Esophagus squamous epithelium (tissue), 5 donors: ENCODE data around the gene BTBD2. TPM values are rescaled to one million over a fixed set of nuclear protein-coding genes. Genes with fewer than 3 reads are reported as not detected.
"Not testable (repeated sequence)": the region's sequence is repeated elsewhere in the genome, so short reads cannot be mapped to it uniquely, and the experiment has no call there.

Experiments
- DNase-seq: peaks from one replicate; lab custom pipeline; 2025; lab: John Stamatoyannopoulos, UW
- H3K27ac ChIP-seq, 4 donors: fragments of 200-600 bp; sonication (generic); one replicate each; pipeline ENCODE4 v1.5.1; 2016 to 2019; ENCODE audit warnings: mild to moderate bottlenecking in 1 of 4
- H3K27me3 ChIP-seq, 4 donors: fragments of 200-600 bp; sonication (generic); 1 replicate in 3 of 4; 2 replicates in 1 of 4; pipeline versions ENCODE4 v1.5.1 to v1.6.0; 2017 to 2021; ENCODE audit warnings: antibody characterized with exemption in 1 of 4
- H3K36me3 ChIP-seq, 3 donors: fragments of 200-600 bp; sonication (generic); one replicate each; pipeline ENCODE4 v1.5.1; 2016 to 2019
- H3K4me1 ChIP-seq, 3 donors: fragments of 200-600 bp; sonication (generic); one replicate each; pipeline ENCODE4 v1.5.1; 2017 to 2019
- H3K4me3 ChIP-seq, 4 donors: fragments of 200-600 bp; sonication (generic); 1 replicate in 3 of 4; 2 replicates in 1 of 4; pipeline ENCODE4 v1.5.1; 2016 to 2019; ENCODE audit warnings: mild to moderate bottlenecking in 2 of 4, moderate library complexity in 1 of 4
- H3K9me3 ChIP-seq, 3 donors: fragments of 200-600 bp; sonication (generic); one replicate each; pipeline ENCODE4 v1.5.1; 2016 to 2019
- CTCF ChIP-seq, 6 experiments: fragments of 450-650 bp in 4 of 6; fragments of 200-600 bp in 2 of 6; sonication (generic) in 2 of 6; IDR thresholded peaks; one replicate each; pipeline ENCODE4 v1.5.1; 2016 to 2019; ENCODE audit warnings: antibody characterized with exemption in 6 of 6, mild to moderate bottlenecking in 4 of 6, moderate library complexity in 4 of 6
- POLR2A ChIP-seq, 4 donors: fragments of 450-650 bp; IDR thresholded peaks; one replicate each; pipeline ENCODE4 v1.6.1; 2017; ENCODE audit warnings: antibody characterized with exemption in 4 of 4, mild to moderate bottlenecking in 4 of 4, moderate library complexity in 3 of 4
- WGBS, 2 donors: methylation state at CpG; one replicate each; pipeline ENCODE4 v1.1.5; 2018; 5-methylcytosine and 5-hydroxymethylcytosine counted together
- intact Hi-C: fragments of 100-400 bp; cut with DNase I; formaldehyde crosslinking; loops from one replicate; pipeline ENCODE4 v1.15.0; 2022
- total RNA-seq, 4 donors: library from RNA; depleted of rRNA; stranded (reverse); fragments of >200 nt; gene quantifications; one replicate each; pipeline ENCODE4 v1.1.0, GENCODE V29; 2016
- donor health status: DM: yes; HTN: yes; CAD: no.

BTBD2 gene
- total RNA-seq, 4 donors from 2014 or later: 42.3 to 79.0 (median 63.8) TPM

DNA sequence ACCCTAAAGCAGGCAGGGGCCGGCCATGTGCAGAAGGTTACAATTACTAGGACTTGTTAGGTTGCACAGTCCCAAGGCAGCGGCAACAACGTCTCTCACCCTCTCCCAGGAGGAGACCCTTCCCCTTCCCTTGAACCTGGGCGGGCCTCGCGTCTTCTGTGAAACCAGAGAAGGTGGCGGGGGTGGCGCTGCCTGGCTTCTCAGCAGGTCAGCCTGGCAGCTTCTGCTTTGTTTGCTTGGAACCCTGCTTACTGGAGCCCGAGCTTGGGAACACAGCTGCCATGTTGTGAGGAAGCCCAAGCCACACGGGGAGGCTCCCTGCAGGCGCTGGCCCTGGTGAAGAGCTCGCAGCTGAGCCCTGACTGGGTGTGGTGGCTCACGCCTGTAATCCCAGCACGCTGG lies 20.1 kb upstream of the BTBD2 start:
- WGBS, 2 donors: 80 to 100% methylated on average over 1 to 10 of the region's 14 CpGs
- Histone ChIP-seq H3K27me3 (no peaks in the 10 kb centered on the region), H3K36me3 (peaks cover 23 to 32% (median 26%) of the 10 kb centered on the region in 3 donors), H3K27ac (peak overlapping the region; percentile 64 to 99 (median 96)), H3K4me3 (no peak overlapping the region), H3K9me3 (peaks cover 0 to 12% (median 11%) of the 10 kb centered on the region in 3 donors), H3K4me1 (peaks cover 32 to 76% (median 45%) of the 10 kb centered on the region in 3 donors)
- intact Hi-C loops: no loop called here
- no peak for TF ChIP-seq CTCF (IDR thresholded peaks at IDR 0.05)
- no peak for TF ChIP-seq POLR2A (IDR thresholded peaks at IDR 0.05)
- no peak for DNase-seq

- H3K4me1 ChIP-seq: peaks cover 28 to 75% (median 40%) of the 10 kb centered on the region in 3 donors
- no peak for DNase-seq
- peaks cover 16 to 25% (median 20%) of the 10 kb centered on the region in 3 donors for H3K36me3 ChIP-seq
- peaks cover 0 to 12% (median 11%) of the 10 kb centered on the region in 3 donors for H3K9me3 ChIP-seq
- WGBS, 2 donors: 32 to 52% methylated on average over 15 to 22 of the region's 34 CpGs
- peak overlapping the region in 1 of 4 donors; percentile 17 for H3K4me3 ChIP-seq
- H3K27me3 ChIP-seq: no peaks in the 10 kb centered on the region
- TF ChIP-seq POLR2A (IDR thresholded peaks at IDR 0.05) (peak in 1 of 4 donors; percentile 18), CTCF (IDR thresholded peaks at IDR 0.05) (no peak)
- intact Hi-C loops: no loop called here
- H3K27ac ChIP-seq: peak overlapping the region; percentile 64 to 99 (median 96)
Observed at GRCh38 chr19:2034729-2035589, 19.4 kb upstream of the BTBD2 start.

GRCh38 chr19:2034253-2034652 lies 18.7 kb upstream of the BTBD2 start:
- Histone ChIP-seq H3K9me3 (peaks cover 0 to 12% (median 11%) of the 10 kb centered on the region in 3 donors), H3K4me3 (peak overlapping the region in 1 of 4 donors; percentile 17), H3K27ac (peak overlapping the region; percentile 64 to 99 (median 96)), H3K36me3 (peaks cover 10 to 18% (median 13%) of the 10 kb centered on the region in 3 donors), H3K4me1 (peaks cover 28 to 70% (median 42%) of the 10 kb centered on the region in 3 donors)
- H3K27me3 ChIP-seq, DNase-seq, intact Hi-C loops: not testable (repeated sequence)
- 84% methylated on average over 8 to 9 of the region's 15 CpGs for WGBS, 2 donors

GRCh38 chr19:2033825-2034159 lies 18.3 kb upstream of the BTBD2 start:
- Histone ChIP-seq H3K9me3 (peaks cover 0 to 12% (median 11%) of the 10 kb centered on the region in 3 donors), H3K27me3 (no peaks in the 10 kb centered on the region), H3K4me3 (no peak overlapping the region), H3K36me3 (peaks cover 6 to 14% (median 8%) of the 10 kb centered on the region in 3 donors), H3K27ac (peak overlapping the region; percentile 94 to 99 (median 98)), H3K4me1 (peaks cover 30 to 70% (median 46%) of the 10 kb centered on the region in 3 donors)
- WGBS, 2 donors: 20% methylated on average over 1 of the region's 9 CpGs; no CpG with 5 or more reads in 1 of the 2 donors
- intact Hi-C loops: no loop called here
- TF ChIP-seq CTCF (IDR thresholded peaks at IDR 0.05) (no peak), POLR2A (IDR thresholded peaks at IDR 0.05) (no peak)
- DNase-seq: no peak

- TF ChIP-seq CTCF (IDR thresholded peaks at IDR 0.05): no peak
- TF ChIP-seq POLR2A (IDR thresholded peaks at IDR 0.05): no peak
Observed at GRCh38 chr19:2033115-2033824, 17.8 kb upstream of the BTBD2 start.

More at GRCh38 chr19:2033115-2033824, 17.8 kb upstream of the BTBD2 start:
- H3K36me3 ChIP-seq: peaks cover 2 to 8% (median 4%) of the 10 kb centered on the region in 3 donors
- no peak for DNase-seq
- H3K9me3 ChIP-seq: peaks cover 0 to 12% (median 11%) of the 10 kb centered on the region in 3 donors
- intact Hi-C loops: no loop called here
- peak overlapping the region; percentile 94 to 99 (median 98) for H3K27ac ChIP-seq
- H3K4me3 ChIP-seq: peak overlapping the region in 1 of 4 donors; percentile 58
- no peaks in the 10 kb centered on the region for H3K27me3 ChIP-seq
- 88 to 93% methylated on average over 3 of the region's 6 CpGs for WGBS, 2 donors
- peaks cover 35 to 70% (median 51%) of the 10 kb centered on the region in 3 donors for H3K4me1 ChIP-seq
